ENCODE measurements around the gene GPATCH11. TPM values are rescaled to one million over a fixed set of nuclear protein-coding genes. Genes with fewer than 3 reads are reported as not detected.

Gene GPATCH11
- total RNA-seq, 1 donor from 2014 or later: 6.0 TPM

DNA sequence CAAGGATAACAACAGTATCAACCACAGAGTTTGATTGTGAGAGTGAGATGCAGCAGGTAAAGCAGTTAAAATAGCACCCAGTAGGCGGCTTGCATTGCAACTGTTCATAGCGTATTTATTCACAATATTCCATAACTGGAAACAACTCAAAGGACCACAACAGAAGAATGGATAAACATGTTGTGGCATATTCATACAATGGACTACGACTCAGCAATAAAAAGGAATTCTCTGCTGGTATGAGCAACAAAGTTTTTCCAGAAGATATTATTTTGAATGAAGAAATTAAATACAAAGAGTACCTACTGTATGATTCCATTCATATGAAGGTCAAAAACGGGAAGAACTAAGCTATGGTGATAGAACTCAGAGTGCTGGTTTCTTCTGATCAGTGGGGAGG, 25.2 kb downstream of the GPATCH11 start:
- no peak for DNase-seq

DNA sequence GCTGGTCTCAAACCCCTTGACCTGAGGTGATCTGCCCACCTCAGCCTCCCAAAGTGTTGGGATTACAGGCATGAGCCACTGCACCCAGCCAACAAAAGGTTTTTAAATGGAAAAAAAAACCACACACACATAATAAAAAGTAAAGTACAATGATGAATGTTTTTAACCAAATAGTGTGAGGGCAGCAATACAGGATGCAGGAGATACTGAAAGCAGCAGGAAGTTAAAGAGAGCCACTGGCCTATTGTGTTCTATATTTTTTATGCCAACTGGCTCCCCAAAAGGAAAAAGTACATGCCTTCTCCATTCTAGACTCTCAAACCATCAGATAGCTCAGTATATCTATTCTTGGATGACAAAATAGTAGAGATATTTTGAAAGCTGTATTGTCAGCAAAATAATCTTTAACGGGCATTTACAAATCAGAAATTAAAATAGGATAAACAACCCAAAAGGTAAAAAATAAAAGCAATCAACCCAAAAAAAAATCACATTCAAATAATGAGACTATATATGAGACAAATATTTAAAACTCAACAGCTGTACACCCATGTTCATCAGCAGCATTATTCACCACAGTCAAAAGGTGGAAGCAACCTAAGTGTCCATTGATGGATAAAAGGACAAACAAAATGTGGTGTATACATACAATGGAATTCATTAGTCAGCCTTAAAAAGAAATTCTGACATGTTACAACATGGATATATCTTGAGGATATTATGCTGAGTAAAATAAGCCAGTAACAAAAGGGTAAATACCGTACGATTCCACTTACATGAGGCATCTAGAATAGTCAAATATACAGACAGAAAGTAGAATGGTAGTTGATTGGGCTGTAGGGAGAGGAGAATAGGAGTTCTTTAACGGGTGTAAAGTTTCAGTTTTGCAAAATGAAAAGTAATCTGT, 26.2 kb downstream of the GPATCH11 start:
- peak; percentile 5 for DNase-seq

DNA sequence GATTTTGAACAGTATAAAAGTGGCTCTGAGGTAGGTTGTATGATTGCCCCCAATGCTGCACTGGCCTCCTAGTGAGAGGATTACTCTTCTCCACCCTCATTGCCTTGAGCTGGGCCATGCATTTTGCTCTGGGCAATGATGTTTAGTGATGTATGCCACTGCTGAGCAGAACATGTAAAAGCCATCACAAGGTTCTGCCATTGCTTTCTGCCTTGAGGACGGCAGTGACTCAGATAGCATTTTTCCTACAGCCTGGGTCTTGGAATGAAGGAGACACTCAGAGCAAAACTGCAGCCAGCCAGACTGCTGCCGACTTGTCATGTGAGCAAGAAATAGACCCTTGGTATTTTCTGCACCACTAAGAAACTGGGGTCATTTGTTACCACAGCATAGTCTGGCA, 27.6 kb downstream of the GPATCH11 start:
- no peak for DNase-seq

DNA sequence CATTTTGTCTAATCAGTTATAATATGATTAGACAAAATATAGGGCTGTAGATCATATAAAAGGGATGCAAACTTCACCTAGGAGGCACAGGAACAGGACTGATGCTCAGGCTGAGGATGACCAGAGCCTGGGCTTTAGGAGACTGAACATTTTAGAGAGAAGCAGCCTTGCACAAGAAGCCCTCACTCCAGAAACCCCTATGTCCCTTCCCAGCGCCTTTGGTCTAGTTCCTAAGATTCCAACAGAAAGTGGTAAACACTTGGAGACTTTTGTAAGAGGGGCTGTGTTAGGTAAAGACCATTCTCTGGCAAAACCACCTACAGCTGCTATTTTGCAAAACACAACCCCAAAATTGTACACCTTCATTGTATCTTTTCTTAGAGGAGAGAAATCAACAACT, 33.2 kb downstream of the GPATCH11 start:
- DNase-seq: no peak

DNA sequence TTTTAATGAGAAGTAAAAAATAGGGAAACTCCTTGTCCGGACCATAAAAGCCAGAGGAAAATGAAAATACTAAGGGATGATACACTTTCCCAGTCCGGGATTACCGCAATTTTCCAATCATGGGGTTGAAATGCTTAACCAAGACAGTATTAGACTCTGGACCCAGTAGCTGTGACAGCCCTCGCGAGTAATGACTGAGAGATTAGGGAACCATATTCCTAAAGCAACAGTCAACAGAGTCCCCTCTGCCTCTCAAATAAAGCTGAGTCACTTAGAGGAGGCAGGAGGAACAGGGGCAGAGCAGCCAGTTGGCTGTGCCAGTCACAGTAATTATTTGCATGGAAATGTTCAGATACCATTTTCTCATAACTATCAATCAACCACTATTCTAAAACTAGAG, 34.8 kb downstream of the GPATCH11 start:
- DNase-seq: no peak

DNA sequence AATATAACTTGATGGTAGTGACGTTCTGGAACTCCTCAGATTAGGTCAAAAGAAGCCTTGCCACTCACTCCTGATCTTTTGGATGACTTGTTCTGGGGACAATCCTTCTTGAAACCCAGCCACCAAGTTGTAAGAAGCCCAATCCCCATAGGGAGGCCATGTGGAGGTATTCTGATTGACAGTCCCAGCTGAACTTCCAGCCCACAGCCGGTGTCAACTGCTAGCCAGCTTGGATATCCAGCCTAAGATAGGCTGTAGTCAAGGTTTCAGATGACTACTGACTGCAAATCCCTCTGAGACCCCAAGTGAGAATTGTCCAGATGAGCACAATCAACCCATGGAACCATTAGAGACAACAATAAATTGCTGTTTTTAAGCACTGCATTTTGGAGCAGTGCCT, 41.1 kb downstream of the GPATCH11 start:
- DNase-seq: no peak

DNA sequence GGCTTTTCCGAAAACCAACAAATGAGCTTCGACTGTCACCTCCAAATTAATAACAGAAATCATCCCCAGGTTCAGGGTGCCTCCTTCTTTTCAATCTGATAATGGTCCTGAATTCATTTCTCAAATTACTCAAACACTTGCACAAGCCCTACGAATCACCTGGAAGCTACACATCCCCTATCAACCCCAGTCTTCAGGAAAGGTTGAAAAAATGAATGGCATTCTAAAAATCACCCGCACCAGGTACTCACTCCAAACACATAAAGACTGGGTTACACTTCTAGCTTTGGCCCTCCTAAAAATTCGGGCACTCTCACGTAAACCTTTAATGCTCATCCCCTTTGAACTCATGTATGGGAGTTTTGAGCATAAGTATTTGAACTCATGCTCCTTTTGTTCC, 48.6 kb downstream of the GPATCH11 start:
- DNase-seq: no peak

DNA sequence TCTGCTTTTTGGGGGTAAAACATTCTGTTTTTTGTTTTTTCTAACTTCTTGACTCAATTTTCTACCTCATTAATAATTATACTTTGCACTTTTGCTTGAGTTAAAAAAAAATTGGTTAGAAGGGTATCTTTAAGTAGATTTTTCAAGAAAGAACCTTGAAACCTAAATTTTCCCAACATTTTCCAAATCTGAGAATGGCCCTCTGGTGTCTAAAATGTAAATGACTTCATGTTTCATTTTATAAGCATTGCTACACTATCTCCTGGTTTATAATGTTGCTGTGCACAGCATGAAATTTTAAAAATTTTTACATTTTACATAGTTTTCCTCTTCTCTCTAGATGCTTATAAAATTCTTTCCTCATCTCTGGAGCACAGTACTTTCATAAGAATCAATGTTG, 58.2 kb downstream of the GPATCH11 start:
- DNase-seq: no peak

DNA sequence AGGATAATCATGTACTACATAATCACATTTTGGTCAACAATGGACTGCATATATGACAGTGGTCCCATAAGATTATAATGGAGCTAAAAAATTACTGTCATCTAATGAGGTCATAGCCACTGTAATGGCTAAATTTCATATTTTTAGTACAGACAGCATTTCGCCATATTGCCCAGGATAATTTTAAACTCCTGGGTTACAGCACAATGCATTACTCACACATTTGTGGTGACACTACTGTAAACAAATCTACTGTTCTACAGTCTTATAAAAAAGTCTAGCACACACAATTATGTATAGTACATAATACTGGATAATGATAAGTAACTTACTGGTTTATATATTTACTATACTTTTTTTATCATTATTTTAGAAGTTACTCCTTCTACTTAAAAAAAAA, 59.7 kb downstream of the GPATCH11 start:
- DNase-seq: no peak

DNA sequence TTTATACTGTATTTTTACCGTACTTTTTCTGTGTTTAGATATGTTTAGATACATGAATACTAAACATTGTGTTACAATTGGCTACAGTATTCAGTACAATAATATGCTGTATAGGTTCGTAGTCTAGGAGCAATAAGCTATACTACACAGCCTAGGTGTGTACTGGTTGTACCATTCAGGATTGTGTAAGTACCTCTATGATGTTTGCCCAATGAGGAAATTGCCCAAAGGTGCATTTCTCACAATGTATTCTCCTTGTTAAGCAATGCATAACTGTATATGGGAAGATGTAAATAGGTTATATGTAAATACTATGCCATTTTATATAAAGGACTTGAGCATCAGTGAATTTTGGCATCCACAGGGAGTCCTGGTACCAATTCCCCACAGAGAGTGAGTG, 61.7 kb downstream of the GPATCH11 start:
- DNase-seq: no peak

DNA sequence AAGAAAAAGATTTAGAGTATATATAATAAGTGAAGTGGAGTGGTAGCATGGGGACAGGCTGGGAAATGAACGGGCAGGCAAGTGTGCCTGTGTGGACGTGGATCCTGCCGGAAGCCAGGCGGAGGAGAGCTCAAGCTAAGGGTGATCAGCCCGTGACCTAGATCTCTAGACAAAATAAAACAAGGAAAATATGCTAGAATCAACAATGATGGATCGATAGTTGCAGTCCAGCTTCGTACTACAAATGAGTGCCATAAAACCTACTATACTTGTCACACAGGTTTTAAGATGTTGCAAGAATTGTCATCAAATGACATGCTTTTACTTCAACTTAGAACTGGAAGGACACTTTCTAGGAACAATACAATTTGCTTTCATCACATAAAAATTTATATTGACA, 64.0 kb downstream of the GPATCH11 start:
- no peak for DNase-seq

Other genes with a start within 250 kb of the GPATCH11 start
- gene STRN, start 118.0 kb upstream of the GPATCH11 start, total RNA-seq: 24.7 and 52.0 TPM in 2 replicates
- 37.6 and 40.3 TPM in 2 replicates for gene HEATR5B, start 146 bp upstream of the GPATCH11 start, total RNA-seq
- gene EIF2AK2, start 72.5 kb downstream of the GPATCH11 start, total RNA-seq: 18.9 and 33.2 TPM in 2 replicates
- not detected in 2 replicates for gene SULT6B1, start 104.2 kb downstream of the GPATCH11 start, total RNA-seq
- 10.6 and 13.8 TPM in 2 replicates for gene CEBPZOS, start 112.0 kb downstream of the GPATCH11 start, total RNA-seq
- 56.0 and 63.5 TPM in 2 replicates for gene CEBPZ, start 147.1 kb downstream of the GPATCH11 start, total RNA-seq
- 11.3 and 15.7 TPM in 2 replicates for gene NDUFAF7, start 147.1 kb downstream of the GPATCH11 start, total RNA-seq
- 76.5 and 77.1 TPM in 2 replicates for gene PRKD3, start 240.3 kb downstream of the GPATCH11 start, total RNA-seq

All from dermis blood vessel endothelial cell (primary cell).